Effector memory CD4-positive, alpha-beta T cell (primary cell): Measurements from ENCODE around the gene CYP4X1.
"Not testable (repeated sequence)": the region's sequence is repeated elsewhere in the genome, so short reads cannot be mapped to it uniquely, and the experiment has no call there.

ENCODE experiments used
- DNase-seq, 3 donors: peaks; one replicate each; pipeline ENCODE4 v3.0.0-alpha.2; 2020
- H3K27ac ChIP-seq: 2 replicates; pipeline ENCODE4 v1.7.0; 2013; ENCODE audit warnings: mild to moderate bottlenecking, low read length, moderate library complexity; ENCODE audit not compliant: insufficient read depth, poor library complexity, severe bottlenecking
- H3K27me3 ChIP-seq: replicated peaks from 2 replicates; pipeline ENCODE4 v1.7.0; 2013; ENCODE audit warnings: mild to moderate bottlenecking, low read length; ENCODE audit not compliant: insufficient read depth, control insufficient read depth, poor library complexity, severe bottlenecking
- H3K36me3 ChIP-seq: 2 replicates; pipeline ENCODE4 v1.7.0; 2013; ENCODE audit warnings: mild to moderate bottlenecking, low read length, moderate library complexity; ENCODE audit not compliant: control insufficient read depth, insufficient read depth
- H3K4me1 ChIP-seq: 2 replicates; pipeline ENCODE4 v1.7.0; 2013; ENCODE audit warnings: low read length, mild to moderate bottlenecking; ENCODE audit not compliant: control insufficient read depth, insufficient read depth, poor library complexity, severe bottlenecking
- H3K4me3 ChIP-seq: 2 replicates; pipeline ENCODE4 v1.7.0; 2013; ENCODE audit warnings: low read length, low read depth, mild to moderate bottlenecking; ENCODE audit not compliant: insufficient read depth, poor library complexity, severe bottlenecking
- H3K9me3 ChIP-seq: 2 replicates; pipeline ENCODE4 v1.7.0; 2013; ENCODE audit warnings: mild to moderate bottlenecking, low read length, moderate library complexity; ENCODE audit not compliant: control insufficient read depth
- total RNA-seq, 3 donors: gene quantifications; one replicate each; lab custom pipeline; 2026; lab: John Stamatoyannopoulos, UW

The CYP4X1 gene
- total RNA-seq, result 0 to 0.17 (median 0) reads per million in 3 donors

GRCh38 chr1:47023268-47024140 lies at the start of gene CYP4X1:
CYP4X1 (plus strand) TSS chr1:47023669; CDS start chr1:47023818, 149 bp downstream.
- H3K27me3 ChIP-seq, result peaks cover 5% of the 10 kb centered on the region
- no peaks in the 10 kb centered on the region for H3K36me3 ChIP-seq
- H3K4me3 ChIP-seq, result no peak within 1 kb of the TSS
- no peaks in the 10 kb centered on the region for H3K4me1 ChIP-seq
- no peak within 1 kb of the TSS for H3K27ac ChIP-seq
- H3K9me3 ChIP-seq, result no peaks in the 10 kb centered on the region
- no peak for DNase-seq

GRCh38 chr1:46983166-46983829 lies 40.2 kb upstream of the CYP4X1 start:
- no peak for DNase-seq
- Histone ChIP-seq H3K4me1 (no peaks in the 10 kb centered on the region), H3K36me3 (no peaks in the 10 kb centered on the region), H3K27ac (no peak overlapping the region), H3K4me3 (no peak overlapping the region), H3K27me3 (no peaks in the 10 kb centered on the region), H3K9me3 (no peaks in the 10 kb centered on the region)

GRCh38 chr1:46983830-46984586 lies 39.5 kb upstream of the CYP4X1 start:
- Histone ChIP-seq H3K27ac (no peak overlapping the region), H3K36me3 (no peaks in the 10 kb centered on the region), H3K27me3 (no peaks in the 10 kb centered on the region), H3K4me1 (no peaks in the 10 kb centered on the region), H3K9me3 (no peaks in the 10 kb centered on the region), H3K4me3 (no peak overlapping the region)
- no peak for DNase-seq

GRCh38 chr1:46990541-46990940 lies 32.9 kb upstream of the CYP4X1 start:
- not testable (repeated sequence) for DNase-seq, H3K4me1 ChIP-seq, H3K4me3 ChIP-seq, H3K27me3 ChIP-seq, H3K9me3 ChIP-seq, H3K27ac ChIP-seq, H3K36me3 ChIP-seq

- Histone ChIP-seq H3K4me1 (no peaks in the 10 kb centered on the region), H3K4me3 (no peak overlapping the region), H3K27ac (no peak overlapping the region), H3K36me3 (no peaks in the 10 kb centered on the region), H3K9me3 (no peaks in the 10 kb centered on the region), H3K27me3 (no peaks in the 10 kb centered on the region)
- no peak for DNase-seq
Measured at GRCh38 chr1:46991083-46991923, 32.2 kb upstream of the CYP4X1 start.

- DNase-seq, result no peak
Measured at GRCh38 chr1:46996659-46997281, 26.7 kb upstream of the CYP4X1 start.

GRCh38 chr1:47002211-47002610 lies 21.3 kb upstream of the CYP4X1 start:
- no peaks in the 10 kb centered on the region for H3K4me1 ChIP-seq
- DNase-seq, result no peak

More at GRCh38 chr1:46996659-46997281, 26.7 kb upstream of the CYP4X1 start:
- Histone ChIP-seq H3K9me3 (no peaks in the 10 kb centered on the region), H3K27ac (no peak overlapping the region), H3K4me1 (no peaks in the 10 kb centered on the region), H3K4me3 (no peak overlapping the region), H3K36me3 (no peaks in the 10 kb centered on the region), H3K27me3 (no peaks in the 10 kb centered on the region)

GRCh38 chr1:47003896-47004403 lies 19.5 kb upstream of the CYP4X1 start:
- Histone ChIP-seq H3K4me3 (no peak overlapping the region), H3K4me1 (no peaks in the 10 kb centered on the region), H3K9me3 (no peaks in the 10 kb centered on the region), H3K27me3 (no peaks in the 10 kb centered on the region), H3K36me3 (no peaks in the 10 kb centered on the region), H3K27ac (no peak overlapping the region)
- DNase-seq, result no peak

More at GRCh38 chr1:47002211-47002610, 21.3 kb upstream of the CYP4X1 start:
- Histone ChIP-seq H3K9me3 (no peaks in the 10 kb centered on the region), H3K27me3 (no peaks in the 10 kb centered on the region), H3K36me3 (no peaks in the 10 kb centered on the region), H3K4me3 (no peak overlapping the region), H3K27ac (no peak overlapping the region)

GRCh38 chr1:47006437-47006836 lies 17.0 kb upstream of the CYP4X1 start:
- not testable (repeated sequence) for H3K36me3 ChIP-seq, H3K4me1 ChIP-seq, DNase-seq, H3K9me3 ChIP-seq, H3K4me3 ChIP-seq, H3K27me3 ChIP-seq, H3K27ac ChIP-seq
